Astrocyte of the spinal cord (primary cell): Measurements from ENCODE around the gene PJVK.

Experiments
- DNase-seq: peaks from one replicate; pipeline ENCODE4 v3.0.0; 2011; ENCODE audit warnings: low read depth, low spot score
- H3K4me3 ChIP-seq: 2 replicates; pipeline ENCODE4 v1.5.1; 2011; ENCODE audit warnings: low read depth, mild to moderate bottlenecking, low read length, moderate library complexity
- in situ Hi-C: cut with HindIII; loops from 2 replicates; pipeline ENCODE4 v1.10.0; 2017; ENCODE audit warnings: low sequenced_read_pairs
- TF ChIP-seq, protein P1 (sequence below): IDR thresholded peaks from 2 replicates; pipeline ENCODE4 v1.5.1; 2012; ENCODE audit warnings: low read depth, mild to moderate bottlenecking, low read length, inconsistent platforms

Gene PJVK

DNA sequence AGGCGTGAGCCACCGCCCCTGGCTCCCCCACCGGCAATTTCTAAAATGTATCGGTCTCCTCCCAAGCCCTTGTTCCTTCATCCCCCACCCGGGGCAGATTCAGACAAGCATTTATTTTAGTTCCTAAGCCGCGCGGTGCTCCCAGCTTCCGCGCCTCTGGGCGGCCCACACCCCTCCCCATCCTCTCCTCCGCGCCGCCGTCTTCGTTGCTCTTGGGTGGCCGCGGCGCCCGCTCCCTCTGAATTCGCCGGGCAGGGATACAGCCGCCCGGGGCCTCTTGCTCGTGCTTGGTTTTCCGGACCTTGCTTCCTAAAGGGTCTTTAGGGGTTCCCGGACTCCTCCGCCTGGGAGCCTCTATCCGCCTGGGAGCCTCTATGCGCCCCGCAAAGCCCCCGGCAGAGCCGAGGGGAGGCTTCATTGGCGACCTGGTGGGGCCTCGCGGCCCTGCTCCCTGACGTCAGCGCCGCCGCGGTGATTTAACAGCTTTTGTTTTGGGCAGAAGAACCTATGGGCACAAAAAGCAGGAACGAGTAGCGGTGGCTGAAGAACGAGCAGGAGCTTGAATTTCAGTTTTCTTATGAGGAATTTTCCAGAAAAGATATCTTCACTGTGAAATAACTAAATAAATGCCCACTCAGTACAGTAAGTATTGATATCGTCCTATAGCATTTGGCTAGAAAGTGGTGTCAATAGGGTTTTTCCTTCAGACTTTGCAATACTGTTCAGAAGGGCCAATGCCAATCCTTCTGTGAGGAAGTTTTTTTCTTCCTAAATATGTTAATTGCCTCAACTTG is 37.5 kb upstream of the PJVK start:
- TF ChIP-seq, protein P1, sequence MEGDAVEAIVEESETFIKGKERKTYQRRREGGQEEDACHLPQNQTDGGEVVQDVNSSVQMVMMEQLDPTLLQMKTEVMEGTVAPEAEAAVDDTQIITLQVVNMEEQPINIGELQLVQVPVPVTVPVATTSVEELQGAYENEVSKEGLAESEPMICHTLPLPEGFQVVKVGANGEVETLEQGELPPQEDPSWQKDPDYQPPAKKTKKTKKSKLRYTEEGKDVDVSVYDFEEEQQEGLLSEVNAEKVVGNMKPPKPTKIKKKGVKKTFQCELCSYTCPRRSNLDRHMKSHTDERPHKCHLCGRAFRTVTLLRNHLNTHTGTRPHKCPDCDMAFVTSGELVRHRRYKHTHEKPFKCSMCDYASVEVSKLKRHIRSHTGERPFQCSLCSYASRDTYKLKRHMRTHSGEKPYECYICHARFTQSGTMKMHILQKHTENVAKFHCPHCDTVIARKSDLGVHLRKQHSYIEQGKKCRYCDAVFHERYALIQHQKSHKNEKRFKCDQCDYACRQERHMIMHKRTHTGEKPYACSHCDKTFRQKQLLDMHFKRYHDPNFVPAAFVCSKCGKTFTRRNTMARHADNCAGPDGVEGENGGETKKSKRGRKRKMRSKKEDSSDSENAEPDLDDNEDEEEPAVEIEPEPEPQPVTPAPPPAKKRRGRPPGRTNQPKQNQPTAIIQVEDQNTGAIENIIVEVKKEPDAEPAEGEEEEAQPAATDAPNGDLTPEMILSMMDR: no peak
- in situ Hi-C loops: no loop called here
- peak; percentile 86 for DNase-seq
- peak overlapping the region; percentile 65 for H3K4me3 ChIP-seq

DNA sequence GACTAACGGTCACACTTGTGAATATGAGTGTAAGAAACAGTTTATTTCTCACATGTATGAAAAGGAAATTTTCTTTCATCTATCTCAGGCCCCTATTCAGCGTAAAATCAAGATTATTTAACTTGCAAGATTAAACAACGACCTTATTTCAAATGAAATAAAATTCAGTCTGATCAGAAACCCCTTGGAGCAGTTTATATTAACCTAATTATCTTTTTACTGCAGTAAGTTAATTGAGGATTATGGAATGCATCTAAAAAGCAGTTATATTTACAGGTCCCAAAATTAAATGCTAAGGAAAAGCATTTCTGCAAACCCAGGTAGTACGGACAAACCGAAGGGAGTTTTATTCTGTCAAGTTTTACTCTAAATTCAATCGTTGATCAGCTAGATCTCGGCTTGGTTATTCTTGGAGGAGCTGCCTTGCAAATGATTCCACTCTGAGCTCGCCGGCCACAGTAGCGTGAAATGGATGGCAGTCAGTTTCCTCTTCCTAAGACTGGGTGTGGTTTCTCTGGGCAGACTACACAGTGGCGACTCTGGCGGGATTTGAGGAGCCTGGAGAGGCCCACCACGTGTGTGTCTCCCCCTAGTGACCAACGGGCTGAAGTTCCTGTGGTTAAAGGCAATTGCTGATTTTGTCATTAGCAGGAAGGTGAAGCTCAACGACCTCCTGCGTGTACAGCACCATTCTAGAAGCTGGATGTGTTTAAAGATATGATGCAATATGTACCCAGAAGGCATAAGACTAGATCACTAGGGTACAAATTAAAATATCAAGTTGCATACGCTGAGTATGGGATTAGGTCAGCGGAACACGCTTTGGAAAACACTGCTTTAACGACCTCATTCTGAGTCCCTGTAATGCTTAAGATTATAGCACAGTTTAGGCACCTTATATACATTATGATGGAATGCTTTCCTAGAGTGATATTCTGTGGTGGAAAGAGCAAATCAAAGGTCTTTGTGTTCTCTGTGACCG is 36.6 kb upstream of the PJVK start:
- H3K4me3 ChIP-seq: peak overlapping the region; percentile 65
- TF ChIP-seq, protein P1: peak; percentile 95

DNA sequence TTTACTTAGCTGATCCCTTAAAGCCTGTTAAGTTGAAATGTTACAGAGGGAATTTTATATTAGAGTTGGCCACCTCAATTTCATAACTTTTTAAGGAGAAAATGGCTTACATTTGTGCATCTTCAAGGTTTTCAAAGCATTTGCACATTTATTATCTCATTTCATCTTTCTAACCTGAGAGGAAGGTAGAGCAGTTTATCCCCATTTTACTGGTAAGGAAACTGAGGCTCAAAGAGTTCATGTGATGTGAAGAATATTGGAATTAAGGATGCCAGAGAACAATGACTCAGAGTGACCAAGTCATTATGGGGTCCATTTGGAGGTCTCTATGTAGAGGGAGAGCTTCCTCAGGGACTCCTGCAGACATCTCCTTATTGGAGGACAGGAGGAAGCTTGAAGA is 35.2 kb upstream of the PJVK start:
- TF ChIP-seq, protein P1: no peak
- H3K4me3 ChIP-seq: no peak overlapping the region
- no peak for DNase-seq
- in situ Hi-C loops: no loop called here

More for the DNA sequence above, 36.6 kb upstream of the PJVK start:
- DNase-seq: peak; percentile 96
- in situ Hi-C loops: no loop called here

DNA sequence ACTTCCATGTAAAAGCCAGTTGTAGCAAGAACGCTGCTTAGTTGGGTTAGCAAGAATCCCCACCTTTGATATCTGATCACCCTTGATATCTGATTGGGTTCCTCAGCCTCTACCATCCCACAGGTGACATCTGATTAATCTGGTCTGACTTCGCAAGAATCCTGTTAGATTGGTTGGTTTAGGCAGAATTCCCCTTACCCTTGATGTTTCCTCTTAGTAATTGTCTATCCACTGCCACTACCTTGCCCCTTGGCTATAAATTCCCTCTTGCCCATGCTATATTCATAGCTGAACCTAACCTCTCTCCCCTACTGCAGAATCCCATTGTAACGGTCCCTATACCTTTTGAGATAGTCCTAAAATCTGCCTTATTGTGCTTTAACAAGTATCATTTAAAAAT is 33.3 kb upstream of the PJVK start:
- in situ Hi-C loops: no loop called here
- no peak overlapping the region for H3K4me3 ChIP-seq
- no peak for DNase-seq
- TF ChIP-seq, protein P1: no peak

DNA sequence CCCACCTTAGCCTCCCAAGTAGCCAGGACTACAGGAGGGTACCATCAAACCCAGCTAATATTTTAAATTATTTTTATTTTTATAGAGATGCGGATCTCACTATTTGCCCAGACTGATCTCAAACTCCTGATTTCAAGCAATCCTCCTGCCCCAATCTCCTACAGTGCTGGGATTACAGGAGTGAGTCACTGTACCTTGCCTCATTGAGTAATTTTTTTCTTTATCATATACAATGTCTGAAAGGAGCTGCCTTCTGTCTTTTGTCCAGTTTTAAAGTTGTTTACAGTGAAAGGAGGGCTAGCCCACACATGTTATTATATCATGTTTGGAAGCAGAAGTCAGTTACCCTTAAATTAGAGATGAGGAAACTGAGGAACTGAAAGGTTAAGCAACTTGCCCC is 32.8 kb upstream of the PJVK start:
- in situ Hi-C loops: no loop called here
- TF ChIP-seq, protein P1: no peak
- no peak overlapping the region for H3K4me3 ChIP-seq
- DNase-seq: no peak

DNA sequence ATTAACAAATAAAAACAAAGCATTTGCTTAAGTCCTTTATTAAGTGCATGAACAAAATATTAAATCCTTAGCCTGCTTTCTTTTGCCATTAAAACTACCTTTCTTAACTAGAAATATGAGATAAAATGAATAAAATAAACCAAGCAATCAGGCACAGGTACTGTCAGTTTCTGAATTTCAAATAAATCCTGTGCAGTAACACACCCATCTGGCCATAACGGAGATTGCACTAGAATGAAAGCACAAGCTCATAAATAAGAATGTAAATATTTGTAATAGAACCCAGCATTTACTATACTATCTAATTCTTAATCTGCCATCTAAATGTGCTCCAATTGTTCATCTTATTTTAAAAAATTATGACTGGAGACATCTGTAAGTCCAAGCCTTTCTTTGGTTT is 32.1 kb upstream of the PJVK start:
- no peak overlapping the region for H3K4me3 ChIP-seq
- in situ Hi-C loops: no loop called here
- DNase-seq: peak; percentile 29
- TF ChIP-seq, protein P1: peak; percentile 43
